COLO829 (cell line): ENCODE results near the gene ARHGEF38.

ENCODE experiments used
- DNase-seq: peaks from one replicate; pipeline ENCODE4 v3.0.0; 2012; ENCODE audit warnings: low spot score

The ARHGEF38 gene

DNA sequence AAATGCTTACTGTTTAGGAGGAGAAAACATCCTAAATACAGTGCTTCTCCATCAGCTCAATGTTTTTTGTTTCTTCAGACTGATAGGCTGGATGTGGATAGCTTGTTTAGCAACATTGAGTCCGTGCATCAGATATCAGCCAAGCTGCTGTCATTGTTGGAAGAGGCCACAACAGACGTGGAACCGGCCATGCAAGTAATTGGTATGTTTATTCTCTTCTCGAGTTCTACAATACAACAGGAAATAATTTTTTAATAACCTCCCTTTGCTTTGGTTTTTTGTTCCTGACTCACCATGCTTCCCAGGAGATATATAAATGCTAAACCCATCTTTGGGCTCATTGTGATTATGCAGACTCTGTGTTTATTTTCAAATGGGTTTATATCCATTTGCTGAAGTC lies 60.9 kb downstream of the ARHGEF38 start:
- no peak for DNase-seq

DNA sequence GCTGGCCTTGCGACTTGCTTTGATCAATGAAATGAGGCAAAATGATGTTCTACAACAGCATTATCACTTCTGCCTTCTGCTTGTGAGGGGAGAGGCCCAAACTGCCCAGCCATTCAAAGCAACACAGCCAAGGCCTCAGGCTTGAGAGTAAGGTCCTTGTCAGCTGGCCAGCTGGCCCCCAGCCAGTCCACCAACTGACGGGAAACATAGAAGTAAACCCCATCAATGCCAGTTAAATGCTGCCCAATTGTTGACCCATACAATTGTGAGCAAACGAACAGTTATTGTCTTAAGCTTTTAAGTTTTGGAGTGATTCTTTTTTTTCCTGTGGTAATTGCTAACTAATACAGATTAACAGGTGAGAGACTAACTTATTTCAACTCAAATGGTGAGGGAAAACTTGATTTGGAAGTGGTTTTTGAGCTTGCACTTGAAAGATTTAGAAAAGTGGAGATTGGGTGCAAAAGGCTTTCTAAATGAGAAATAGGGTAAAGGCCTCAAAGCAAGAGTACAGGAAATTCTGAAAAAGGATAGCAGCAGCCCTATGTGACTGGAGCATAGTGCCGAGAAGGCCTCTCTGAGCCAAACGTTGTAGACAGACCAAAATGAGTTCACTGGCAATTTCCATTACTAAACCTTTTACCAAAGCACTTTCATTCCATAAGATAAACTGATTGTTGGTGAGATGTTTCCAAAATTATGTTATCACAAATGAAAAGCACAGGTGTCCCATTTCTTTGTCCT lies 66.9 kb downstream of the ARHGEF38 start:
- no peak for DNase-seq

DNA sequence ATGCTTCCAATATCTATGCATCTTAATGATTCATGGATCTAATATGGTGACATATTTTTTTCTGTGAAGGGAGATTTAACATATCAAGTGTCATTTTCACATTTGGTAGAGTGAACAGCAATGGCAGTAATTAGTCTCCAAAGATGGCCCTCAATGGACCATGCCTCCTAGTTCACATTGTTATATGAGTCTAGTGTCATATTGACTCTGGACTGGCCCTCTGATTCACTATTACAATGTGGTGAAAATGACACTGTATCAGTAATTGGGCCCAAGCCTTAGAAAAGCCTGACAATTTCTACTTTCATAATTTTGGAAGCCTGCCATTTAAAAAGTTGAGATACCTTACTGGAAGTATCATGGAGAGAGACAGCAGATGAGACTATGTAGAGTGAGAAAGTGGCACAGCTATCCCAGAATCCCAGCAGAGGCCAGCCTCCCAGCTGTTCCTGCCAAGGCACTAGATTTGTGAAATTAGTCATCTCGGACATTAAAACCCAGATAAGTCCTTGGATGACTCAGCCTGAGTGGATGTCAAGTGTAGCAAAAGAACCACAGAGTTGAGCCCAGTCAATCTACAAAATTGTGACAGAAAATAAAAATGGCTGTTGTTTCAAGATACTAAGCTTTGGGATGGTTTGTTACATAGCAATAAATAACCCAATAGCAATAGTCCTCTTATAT lies 68.4 kb downstream of the ARHGEF38 start:
- DNase-seq, result peak; percentile 77

DNA sequence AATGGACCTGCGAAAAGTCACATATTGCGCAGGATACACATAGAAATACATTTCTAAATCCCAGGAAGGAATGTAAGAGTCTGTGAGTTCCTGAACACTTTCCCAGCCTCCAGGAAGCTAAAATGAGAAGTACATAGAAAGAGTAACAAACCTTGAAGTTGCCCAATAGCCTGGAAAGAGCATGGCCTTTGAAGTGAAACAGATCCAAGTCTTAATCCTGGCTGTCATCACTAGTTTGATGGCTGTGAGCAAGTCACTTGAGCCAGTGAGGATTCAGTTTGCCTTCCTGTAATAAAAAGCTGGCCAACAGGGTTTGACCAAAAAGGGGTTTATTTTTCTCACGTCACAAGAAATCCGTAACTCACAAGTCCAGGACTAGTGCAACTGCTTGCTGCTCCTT lies 69.8 kb downstream of the ARHGEF38 start:
- DNase-seq, result no peak

DNA sequence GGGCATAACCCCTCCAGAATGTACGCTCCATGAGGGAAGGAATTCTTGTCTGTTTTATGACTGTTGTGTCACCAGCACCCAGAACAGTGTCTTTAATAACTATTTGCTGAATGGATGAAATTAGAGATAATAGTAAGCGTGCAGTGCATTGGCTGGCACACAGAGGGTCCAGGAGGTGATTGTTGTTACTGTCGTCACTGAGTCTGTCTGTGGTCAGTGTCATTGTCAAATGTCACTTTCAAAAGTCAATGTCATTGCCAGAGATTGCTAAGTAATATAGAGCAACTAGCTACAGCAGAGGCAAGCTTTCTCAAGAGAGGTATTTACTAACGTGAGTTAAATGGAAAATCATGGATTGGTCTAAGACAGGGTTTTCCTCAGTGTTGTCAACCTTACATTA lies 70.7 kb downstream of the ARHGEF38 start:
- no peak for DNase-seq

DNA sequence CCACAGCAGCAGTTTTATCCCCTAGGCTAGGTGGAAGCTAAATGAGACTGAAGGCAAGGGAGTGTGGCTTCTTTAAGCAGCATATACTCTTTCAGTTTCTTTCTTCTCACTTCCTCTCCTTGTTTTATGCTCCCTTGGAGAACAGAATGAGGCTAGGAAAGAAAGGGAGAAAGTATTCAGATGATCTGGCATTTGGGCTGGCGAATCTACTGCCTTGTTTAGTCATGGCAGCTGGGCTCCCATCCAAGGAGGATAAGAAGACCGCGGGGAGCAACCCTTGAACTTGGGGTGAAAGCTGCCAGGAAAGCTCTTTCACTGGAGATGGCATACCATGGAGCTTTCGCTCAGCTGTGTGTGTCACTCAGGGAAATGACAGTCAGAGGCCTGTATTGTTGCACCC lies 72.1 kb downstream of the ARHGEF38 start:
- no peak for DNase-seq

DNA sequence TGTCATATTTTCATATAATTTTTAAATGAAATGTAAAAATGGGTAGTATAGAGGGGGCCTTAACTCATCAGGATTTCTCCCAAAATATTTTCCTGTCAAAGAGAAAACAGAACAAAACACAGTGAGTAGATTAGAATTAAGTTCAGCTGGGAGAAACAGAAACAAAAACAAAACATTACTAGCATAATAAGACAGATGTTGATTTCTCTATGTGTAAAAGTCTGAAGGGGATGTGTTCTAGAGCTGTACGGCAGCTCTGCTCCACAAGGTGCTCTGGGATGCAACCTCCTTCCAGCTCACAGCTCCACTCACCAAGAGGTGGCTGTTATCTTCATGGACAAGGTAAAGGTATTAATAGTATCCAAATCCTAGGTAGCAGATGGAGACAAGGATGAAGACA lies 72.8 kb downstream of the ARHGEF38 start:
- no peak for DNase-seq

DNA sequence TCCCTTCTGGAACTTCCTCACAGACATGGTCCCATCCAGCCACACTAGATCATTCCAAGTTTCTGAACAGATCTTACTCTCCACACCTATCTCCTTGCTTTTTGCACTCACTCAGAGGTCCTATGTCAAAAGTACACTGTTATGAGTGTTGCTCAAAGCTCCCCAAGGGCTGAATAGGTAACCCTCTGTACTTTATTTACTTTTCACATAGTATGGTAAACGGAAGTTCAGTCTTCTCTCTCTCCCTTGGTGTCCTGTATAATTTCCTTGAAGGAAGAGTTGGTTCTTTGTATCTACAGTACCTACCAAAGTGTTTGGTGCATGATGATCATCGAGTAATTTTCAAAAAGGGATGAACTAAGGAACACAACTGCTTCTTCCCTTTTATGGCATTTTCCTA lies 74.4 kb downstream of the ARHGEF38 start:
- DNase-seq, result no peak

DNA sequence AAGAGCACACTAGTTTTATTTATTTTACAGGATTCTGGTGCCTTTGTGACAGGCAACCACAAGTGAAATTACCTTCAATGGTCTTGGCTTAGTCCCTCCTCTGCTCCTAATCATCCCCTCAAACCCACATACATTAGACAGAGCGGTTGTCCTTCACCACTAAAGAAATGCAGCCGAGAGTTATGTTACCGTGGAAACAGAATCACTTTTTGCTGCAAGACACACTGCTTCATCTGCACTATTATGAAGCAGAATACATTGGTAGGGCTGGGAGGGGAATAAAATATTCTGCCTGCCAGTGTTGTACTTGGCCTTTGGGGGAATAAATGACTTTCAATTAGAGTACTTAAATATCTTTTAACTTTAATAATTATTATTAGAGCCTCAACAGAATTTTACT lies 75.2 kb downstream of the ARHGEF38 start:
- no peak for DNase-seq

DNA sequence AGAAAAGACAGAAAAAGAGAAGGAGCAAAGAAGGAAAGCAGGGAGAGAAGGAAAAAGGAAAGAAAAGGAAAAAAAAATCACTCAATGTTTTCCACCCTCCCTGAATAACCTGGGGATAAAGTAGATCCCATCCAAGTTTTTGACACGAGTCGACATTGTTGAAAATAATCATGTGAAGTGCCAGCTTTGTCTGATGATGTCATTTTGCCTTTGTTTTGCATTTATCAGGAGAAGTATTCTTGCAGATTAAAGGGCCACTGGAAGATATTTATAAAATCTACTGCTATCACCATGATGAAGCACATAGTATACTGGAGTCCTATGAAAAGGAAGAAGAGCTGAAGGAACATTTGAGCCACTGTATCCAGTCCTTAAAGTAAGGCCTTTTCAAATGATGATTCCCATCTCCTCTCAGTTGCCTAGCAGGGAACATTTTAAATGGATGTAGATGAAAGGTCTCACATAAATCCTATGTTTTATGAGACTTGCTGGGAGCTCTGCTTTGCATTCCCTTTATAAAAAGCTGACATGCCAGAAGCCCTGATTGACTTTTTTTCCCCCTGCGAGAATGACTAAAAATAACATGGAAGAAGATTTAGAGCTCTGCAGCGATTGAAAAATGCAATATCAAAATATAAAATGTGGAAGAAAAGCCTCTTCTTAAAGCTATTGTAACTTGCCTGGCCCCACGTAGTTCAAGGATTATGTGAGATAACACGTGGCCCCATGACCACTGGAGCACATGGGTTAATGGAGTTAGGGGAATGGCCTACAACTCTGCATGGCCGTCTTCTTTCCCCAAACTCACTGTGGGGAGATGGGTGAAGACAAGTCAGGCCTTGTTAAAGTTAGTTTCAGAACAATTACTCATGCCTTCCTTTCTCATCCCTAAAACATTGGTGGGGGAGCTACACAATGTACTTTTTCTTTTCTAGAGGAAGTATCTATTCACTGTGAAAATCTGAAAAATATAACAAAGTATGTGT lies 78.5 kb downstream of the ARHGEF38 start:
- DNase-seq, result peak; percentile 68

DNA sequence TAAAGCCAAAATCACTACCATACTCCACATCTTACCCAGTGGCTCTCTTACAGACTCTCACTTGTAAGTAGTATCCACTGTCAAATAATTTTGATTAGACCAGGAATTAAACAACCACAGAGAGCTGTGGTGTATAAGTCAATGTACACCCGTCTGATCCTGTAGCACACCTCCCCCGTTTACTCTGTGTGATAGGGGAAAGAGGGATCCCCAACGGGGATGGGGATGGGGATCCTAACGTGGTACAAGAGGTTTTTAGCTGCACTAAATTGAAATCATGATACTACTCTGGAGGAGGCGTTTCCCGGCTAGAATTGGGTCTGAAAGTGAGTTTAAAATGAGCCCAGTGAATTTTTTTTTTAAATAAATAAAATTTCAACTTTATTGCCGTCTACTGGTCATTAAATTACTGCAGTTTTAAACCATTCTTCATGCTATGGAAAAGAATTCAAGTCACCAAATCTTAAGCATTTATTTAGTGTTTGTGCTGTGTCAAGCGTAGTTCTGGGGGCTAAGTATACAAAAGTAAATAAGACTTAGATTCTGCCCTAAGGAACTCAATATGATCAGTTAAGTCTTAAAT lies 79.5 kb downstream of the ARHGEF38 start:
- DNase-seq, result no peak

DNA sequence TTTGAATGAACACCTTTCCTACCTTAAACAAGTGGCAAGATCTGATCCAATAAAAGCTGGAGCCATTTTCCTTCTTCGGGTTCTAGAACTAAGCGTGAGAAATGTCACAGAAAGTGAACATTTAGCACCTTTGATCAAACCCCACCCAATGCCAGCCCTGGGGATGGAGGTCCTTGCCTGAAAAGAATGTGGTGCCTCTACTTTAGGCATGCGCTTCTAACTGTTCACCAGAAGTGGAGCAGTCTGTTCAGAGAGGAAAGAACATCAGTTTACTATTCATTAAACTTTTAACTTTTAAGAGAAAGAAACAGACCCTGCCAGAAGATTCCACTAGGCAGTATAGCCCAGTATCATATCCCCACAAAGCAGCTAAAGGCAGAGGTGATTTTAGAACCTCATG lies 80.2 kb downstream of the ARHGEF38 start:
- no peak for DNase-seq

DNA sequence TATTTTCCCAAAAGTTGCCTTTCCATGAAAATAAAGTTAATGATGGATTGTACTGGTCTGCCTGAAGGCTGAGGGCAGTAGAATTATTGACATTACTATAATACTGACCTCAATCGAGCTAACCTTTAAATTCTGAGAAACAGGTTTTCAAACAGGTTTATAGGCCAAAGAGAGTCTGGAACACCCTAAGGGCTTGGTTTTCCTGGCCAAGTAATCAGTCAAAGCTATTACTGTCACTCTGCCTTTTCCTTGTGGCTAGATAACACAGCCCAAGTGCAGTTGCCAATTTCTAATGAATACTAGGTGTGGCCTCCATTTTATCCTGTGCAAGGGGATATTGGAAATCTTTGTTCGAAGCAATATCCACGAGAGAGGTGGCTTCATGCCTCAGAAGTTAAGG lies 80.8 kb downstream of the ARHGEF38 start:
- no peak for DNase-seq

DNA sequence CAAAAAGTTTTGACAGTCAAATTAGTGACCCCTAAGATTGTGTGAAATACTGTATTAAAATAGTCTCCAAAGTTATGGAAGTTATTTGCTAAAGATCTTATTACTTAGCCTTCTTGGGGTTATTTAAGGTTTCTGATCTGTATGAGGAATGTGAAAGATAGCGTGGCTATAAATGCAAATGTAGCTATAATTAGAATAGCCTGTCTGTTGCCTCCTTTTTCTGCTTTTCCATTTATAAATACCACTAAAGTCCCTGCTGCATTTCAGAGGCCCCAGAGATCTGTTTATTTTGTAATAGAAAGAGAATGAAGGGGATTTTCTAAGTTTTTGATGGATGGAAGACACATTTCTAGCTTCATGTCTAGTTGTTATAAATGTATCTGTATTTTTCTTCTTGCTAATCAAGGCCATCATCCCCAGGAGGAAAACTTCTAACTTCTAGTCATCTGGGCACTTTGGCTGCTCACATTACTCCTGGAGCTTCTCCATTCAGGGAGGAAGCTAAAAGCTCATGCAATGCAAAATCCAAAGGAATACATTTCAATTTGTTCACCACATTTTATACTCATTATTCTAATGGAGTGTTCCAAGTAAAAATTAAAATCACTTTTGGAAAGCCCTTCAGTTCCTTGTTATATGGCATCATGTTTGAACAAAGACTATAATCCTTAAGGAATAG lies 82.1 kb downstream of the ARHGEF38 start:
- DNase-seq, result no peak

DNA sequence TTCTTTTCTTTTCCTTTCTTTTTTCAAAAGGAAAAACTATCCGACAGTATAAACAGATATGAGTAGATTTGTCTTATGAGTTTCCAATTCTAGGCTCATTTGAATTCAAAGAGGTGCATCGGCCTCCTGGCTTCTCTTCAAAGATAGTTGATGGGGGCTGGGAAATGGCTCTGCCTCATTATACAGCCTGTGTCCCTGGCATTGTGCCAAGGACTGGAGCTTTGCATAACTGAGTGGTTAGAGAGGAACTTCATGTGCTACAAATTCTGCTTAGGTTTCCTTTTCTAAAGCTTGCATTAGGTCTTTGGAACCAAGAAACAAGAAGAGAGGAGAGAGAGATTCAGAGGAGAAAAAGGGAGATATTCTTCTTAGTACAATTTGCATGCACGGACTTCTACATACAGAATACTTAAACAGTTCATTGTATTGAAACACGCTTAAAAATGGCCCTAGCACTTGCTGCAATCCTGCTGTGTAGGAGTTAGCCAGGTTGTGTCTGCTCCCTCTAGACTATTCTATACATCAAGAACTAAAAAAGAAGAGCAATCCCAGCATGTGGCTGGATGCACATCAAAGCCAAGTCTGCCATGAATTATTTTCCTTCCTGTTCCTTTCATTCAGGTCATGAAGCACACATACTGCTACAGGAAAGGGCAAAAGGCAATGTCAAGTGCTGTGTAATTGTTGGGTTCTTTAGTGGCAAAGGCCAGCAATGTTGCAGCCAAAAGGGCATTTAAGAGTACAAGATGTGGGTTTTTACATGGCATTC lies 85.2 kb downstream of the ARHGEF38 start:
- DNase-seq, result no peak

DNA sequence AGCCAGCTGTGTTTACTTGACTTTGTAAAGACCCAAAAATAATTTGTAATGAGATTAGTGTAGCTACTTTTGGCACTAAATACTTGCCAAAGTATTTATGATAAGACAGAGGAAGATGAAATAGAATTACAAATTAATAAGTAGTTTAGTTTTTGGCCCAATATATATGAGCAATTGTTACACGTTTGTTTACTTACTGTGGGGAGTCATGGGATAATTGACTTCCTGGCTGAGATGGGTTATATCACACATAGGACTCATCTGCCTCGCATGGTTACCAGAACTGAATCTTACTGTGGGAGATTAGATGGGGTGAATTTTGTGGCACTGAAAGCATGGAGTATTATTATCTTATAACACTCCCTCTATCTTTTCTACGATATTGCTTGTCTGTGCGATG lies 89.4 kb downstream of the ARHGEF38 start:
- no peak for DNase-seq

DNA sequence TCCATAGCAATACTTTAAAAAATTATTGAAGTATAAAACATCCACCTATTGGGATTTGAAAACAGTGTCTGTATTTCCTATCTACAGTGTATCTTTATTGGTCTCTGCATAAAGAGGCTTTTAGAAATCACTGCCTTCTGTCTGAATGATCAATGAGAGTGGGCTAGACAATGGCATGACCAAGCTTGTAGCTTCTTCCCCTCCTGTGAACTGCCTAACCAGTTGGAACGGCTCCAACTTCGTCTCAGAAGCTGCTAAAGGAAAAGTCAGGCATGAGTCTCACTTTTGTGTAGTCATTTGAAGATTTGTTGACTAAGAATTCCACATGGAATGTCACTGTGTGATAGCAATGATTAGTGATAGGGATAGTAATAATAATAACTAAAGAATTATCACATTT lies 91.8 kb downstream of the ARHGEF38 start:
- peak; percentile 30 for DNase-seq

DNA sequence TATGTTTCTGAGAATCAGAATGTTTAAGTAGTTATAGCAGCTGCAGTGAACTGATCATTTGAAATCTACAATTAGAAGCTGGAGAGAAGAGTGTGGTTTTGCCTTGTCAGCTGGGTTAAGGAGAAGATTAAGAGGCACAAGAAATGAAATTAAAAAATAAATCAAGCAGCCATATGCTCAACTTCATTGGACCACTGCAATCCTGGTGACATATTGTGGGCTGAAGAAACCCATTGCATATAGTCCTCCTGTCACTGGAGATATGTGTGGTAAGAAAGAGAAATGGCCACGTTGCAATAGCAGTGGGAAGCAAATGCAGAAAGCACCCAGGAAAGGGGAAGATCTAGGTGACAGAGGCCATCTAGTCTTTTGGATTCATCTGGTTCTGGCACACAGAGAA lies 93.0 kb downstream of the ARHGEF38 start:
- DNase-seq, result no peak

DNA sequence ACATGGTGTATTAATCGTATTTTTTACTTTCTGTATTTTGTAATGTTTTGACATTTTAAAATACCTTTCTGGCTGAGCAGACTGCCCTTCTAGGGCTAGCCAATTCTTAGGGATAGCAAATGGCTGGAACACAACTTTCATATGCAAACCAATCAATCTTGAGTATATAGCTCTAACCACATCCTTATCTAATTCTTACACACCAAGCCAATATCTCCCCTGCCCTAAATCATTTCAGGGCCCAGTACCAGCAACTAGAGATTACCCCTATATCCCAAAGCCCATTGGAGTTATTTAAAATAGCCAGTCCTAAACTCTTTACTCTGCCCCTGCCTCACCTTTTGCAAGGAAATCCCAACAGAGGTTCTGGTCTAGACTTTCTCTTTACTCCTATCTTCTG lies 97.8 kb downstream of the ARHGEF38 start:
- DNase-seq, result no peak

DNA sequence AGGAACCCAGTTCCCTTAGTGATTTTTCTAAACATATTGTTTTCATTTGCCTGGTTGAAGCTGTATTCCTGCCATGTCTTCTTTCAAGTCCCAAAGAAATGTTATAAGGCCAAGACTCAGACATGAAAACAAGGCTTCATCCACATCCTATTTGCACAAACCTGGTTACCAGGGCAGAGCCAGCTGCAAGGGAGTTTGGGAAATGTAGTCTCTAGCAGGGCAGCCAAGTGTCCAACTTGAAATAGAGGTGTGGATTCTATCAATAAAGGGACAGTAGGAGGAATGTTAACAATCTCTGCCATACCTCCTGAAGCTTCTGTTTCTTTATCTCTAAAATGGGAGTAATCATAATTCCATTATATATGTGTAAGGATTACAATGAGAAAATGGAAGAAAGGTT lies 99.5 kb downstream of the ARHGEF38 start:
- DNase-seq, result no peak

DNA sequence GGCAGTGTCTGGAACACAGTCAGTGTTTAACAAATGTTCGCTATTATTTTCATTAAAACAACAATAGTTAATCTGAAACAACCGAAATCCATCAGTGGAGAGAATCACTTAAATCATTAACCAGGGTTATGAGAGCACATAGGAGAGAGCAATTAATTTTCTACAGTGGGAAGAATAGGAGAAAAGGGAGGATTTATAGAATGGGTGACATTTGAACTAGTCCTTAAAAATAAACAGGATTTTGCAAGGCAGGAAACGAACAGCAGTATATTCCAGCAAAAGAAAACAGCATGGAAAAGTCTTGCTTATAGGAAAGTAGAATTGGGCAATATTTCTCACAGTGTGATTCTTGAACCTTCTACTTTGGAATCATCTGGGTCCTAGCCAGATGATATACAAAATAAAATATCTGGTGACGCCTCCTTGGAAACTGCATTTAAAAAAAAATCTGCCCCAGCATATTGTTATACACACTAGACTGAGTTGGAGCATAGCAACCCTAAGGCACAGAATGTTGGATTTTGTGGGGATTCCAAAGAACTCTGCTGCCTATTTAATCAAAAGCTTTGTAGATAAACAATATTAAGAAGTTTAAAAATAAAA lies 100.0 kb downstream of the ARHGEF38 start:
- no peak for DNase-seq
